B cell (primary cell): ENCODE data around the gene GON4L.

Source experiments
- EZH2 ChIP-seq: IDR thresholded peaks from 2 replicates; pipeline ENCODE4 v1.6.1; 2012; ENCODE audit warnings: borderline replicate concordance, low read depth, mild to moderate bottlenecking, moderate library complexity, low read length; ENCODE audit not compliant: insufficient read depth, poor library complexity, severe bottlenecking
- TF ChIP-seq, protein P1 (sequence below): fragments of 200-600 bp; IDR thresholded peaks from one replicate; pipeline ENCODE4 v1.8.0; 2022; ENCODE audit warnings: antibody characterized with exemption, mild to moderate bottlenecking

DNA sequence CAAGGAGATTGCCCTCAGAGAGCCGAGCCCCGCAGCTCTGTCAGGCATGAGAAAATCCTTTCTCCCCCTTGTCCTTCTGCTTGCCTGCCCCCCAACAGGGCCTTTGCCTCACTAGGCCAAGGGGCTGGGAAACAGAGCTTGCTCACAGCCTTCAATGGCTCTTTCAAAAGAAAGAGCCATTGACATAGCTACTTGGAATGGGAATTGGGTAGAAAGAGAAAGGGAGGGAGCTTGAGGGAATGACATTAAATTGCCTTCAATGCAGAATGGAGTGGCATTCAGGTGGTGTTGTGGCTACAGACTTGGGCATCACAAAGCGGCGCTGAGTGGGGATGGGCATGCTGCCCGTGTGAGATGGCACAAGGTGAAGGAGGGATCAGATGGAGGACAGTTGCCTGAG is 15.5 kb upstream of the GON4L start:
- TF ChIP-seq, protein P1, sequence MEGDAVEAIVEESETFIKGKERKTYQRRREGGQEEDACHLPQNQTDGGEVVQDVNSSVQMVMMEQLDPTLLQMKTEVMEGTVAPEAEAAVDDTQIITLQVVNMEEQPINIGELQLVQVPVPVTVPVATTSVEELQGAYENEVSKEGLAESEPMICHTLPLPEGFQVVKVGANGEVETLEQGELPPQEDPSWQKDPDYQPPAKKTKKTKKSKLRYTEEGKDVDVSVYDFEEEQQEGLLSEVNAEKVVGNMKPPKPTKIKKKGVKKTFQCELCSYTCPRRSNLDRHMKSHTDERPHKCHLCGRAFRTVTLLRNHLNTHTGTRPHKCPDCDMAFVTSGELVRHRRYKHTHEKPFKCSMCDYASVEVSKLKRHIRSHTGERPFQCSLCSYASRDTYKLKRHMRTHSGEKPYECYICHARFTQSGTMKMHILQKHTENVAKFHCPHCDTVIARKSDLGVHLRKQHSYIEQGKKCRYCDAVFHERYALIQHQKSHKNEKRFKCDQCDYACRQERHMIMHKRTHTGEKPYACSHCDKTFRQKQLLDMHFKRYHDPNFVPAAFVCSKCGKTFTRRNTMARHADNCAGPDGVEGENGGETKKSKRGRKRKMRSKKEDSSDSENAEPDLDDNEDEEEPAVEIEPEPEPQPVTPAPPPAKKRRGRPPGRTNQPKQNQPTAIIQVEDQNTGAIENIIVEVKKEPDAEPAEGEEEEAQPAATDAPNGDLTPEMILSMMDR: no peak
- TF ChIP-seq EZH2: no peak
